NK-92 (cell line): ENCODE measurements around the gene MCRIP1.

Experiments used
- DNase-seq: peaks from one replicate; lab custom pipeline; 2025; ENCODE audit not compliant: unreplicated experiment; lab: John Stamatoyannopoulos, UW

MCRIP1 gene

DNA sequence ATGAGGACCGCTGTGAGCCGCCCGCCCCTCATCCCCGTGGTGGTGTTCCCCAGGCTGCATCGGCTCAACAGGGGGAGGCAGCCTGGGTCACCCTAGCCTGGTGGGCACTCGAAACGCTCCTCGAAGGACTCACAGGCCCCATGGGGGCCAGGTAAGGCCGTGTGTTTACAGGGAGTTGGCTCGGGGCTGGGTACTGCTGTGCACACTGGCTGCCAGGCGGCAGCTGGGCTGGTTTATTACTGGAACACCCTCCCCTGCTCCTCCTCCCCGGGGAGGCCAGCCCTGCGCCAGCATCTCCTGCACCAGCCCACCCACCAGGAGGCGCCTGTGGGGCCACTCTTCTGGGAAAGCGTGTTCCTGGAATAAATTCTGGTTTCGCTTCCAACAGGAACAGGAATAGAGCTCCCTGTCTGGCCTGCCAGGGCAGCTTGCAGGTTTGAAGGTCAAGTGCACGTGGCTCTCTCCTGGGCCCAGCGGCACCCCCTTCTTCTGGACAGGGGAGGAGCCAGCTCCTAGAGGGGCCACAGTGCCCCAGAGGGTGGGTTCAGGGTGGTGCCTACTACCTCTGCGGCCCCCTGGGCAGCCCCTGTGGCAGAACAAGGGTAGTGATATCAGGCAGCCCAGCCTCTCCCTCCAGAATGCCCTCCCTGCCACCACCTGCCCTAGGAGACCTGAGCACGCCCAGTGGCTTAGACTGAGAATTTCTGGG, 11.3 kb downstream of the MCRIP1 start:
- DNase-seq = no peak

DNA sequence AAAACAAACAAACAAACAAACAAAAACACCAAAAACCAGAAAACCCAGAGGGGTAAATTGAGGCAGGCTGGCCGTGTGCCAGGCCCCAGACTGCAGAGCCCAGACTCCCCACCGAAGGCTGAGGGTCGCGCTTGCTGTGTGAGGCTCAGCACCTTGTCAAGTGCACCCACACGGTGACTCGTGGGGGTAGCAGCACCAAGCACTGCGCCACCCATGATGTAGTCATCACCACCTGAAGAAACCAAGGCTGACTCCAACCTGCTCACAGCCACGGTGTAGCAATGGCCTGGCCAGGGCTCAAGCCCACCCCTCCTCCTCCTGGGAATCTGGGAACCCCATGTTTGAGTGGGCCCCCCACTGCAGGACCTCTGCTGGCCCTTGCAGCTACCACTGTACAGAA, 11.9 kb downstream of the MCRIP1 start:
- DNase-seq = no peak

DNA sequence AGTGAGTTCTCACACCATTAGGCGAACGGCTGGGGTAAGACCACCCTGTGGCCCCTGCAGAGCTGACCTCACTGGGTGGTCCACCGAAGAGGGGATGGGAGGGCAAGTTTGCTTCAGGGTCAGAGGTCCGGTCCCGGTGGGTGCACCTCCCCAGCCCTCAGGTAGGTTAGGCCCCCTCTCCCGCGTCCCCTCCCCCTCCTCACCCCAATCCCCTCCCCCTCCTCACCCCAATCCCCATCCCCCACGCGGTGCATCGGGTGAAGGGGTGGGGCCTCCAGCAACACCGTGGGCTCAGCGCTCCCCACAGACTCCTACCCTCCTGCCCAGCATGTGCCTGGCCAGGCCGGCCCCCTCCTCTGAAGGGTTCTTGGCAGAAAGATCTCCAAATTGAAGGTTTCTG, 13.4 kb downstream of the MCRIP1 start:
- no peak for DNase-seq

DNA sequence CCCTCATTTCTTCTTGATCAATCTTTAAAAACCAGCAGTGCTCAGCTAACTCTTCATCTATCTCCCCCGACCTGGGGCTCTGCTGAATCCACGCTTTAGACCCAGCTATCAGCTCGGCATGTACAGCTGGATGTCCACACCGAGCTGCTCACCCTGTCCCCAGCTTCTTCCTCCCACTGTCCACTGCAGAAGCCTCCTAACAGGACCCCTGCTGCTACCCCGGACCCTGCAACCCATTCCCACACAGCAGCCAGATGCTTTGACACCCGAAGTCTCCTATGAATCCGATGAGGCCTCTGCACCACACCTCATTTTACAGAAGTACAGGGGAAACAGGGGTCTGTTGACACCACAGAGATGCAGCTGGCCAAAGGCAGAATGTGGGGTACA, 15.3 kb downstream of the MCRIP1 start:
- DNase-seq = no peak

DNA sequence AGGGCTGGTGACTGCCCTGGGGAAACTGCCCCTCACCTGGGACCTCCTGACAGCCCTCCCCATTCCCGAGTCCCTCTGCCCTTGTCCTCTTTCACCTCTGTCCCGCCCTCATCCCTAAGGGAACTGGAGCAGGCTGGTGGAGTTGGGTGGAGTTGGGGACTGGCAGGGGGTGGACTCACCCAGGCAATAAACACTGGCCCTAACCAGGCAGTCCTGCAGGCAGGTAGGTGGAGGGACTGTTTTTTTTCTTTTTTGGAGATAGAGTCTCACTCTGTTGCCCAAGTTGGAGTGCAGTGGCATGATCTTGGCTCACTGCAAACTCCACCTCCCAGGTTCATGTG, 17.5 kb downstream of the MCRIP1 start:
- no peak for DNase-seq

DNA sequence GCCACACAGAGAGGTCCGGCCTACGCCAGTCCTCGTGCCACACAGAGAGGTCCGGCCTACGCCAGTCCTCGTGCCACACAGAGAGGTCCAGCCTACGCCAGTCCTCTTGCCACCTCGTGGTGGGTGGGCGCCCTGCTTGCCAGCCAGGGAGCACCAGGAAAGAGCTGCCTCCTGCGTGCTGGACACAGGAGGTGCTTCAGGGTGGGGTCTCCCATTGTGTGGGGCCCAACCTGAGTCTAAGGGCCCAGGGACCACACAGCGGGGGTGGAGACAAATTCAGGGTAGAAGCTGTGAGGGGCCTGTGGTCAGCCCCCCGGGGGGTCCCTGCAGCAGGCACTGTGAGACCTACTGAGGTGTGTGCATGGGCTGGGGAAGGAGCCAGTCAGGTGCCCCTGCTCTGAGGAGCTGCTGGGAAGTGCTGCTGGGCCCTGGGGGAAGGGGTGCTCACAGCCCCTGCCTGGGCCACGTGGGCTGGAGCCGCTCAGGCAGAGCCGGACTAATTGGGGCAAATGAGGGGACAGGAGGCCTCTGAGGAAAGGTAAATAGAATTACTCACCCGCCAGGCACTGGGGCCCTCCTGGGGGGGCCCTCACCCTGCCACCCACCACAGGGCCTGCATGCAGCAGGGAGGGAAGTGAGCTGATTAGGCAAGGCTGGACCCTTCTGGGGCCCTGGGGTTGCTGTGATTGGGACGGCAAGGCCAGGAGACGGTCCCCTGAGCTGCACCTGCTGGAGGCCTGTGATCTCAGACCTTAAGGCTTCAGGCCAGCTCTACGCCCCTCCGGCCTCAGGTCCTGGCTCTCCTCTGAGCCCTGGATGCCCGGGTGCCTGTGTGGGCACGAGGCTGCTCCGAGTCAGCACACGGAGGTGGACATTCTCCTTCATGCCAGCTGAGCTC, 18.1 kb downstream of the MCRIP1 start:
- no peak for DNase-seq

DNA sequence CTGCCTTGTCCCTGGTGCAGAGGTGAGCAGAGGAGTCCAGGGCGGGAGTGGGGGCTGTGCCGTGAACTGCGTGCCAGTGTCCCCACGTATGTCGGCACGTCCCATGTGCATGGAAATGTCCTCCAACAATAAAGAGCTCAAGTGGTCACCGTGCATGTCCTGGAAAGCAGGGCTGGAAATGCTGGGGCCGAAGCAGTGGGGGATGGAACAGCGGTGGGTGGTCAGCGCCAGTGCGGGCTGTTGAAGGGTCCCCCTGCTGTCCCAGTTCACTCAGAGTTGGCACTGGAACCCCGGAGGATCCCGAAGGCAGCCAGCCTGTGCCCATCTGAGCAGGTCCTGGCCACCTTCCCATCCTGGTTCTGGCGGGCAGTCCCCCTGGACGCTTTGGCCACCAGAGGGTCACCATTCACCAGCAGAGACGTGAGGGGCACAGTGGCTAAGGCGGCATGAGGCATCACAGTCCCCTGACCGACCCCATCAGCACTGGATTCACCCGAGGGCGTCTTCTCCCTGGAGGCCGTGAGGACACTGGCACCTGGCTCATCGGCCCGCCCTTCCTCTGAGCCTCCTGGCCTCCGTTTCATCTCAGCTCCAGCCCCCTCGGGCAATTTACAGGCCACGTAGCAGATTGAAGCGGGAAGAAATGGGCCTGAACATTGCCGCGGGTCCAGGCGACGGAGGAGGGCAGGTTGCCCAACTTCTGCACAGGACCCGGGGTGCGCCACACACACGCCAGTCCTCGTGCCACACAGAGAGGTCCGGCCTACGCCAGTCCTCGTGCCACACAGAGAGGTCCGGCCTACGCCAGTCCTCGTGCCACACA, 19.0 kb downstream of the MCRIP1 start:
- DNase-seq = no peak

DNA sequence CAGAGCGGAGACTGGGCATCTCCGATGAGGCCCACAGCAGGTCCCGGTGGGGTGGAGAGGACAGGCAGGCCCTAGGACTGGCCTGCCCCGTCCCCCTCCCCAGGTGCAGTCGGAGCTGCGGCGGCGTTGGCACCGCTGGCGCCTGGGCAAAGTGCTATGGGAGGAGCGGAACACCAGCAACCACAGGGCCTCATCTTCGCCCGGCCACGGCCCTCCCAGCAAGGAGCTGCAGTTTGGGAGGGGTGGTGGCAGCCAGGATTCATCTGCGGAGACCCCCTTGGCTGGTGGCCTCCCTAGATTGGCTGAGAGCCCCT, 19.8 kb downstream of the MCRIP1 start:
- DNase-seq = no peak

DNA sequence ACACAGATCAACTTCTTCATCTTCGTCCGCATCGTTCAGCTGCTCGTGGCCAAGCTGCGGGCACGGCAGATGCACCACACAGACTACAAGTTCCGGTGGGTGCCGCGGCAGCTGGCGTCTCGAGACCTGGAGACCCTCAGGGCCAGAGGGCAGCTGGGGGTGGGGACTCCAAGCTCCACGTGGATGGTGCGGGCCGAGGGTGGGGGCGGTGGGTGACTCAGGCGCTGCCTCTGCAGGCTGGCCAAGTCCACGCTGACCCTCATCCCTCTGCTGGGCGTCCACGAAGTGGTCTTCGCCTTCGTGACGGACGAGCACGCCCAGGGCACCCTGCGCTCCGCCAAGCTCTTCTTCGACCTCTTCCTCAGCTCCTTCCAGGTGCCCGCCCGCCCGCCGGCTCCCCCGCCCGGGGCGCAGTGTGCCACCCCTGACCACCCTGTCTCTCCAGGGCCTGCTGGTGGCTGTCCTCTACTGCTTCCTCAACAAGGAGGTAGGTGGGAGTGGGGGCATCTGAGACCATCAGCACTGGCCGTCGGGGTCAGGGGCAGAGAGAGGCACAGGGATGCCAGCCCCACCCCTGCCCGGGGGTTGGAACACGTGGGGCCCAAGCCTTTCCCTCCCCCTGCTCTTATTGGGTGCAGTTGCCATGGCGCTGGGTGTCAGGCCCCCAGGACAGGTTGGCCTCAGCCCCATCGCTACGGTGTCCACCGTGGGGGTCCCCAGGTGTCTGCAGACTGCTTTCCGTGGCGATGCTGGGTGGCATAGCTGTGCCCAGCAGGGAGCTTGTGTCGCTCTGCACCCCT, 20.3 kb downstream of the MCRIP1 start:
- no peak for DNase-seq

DNA sequence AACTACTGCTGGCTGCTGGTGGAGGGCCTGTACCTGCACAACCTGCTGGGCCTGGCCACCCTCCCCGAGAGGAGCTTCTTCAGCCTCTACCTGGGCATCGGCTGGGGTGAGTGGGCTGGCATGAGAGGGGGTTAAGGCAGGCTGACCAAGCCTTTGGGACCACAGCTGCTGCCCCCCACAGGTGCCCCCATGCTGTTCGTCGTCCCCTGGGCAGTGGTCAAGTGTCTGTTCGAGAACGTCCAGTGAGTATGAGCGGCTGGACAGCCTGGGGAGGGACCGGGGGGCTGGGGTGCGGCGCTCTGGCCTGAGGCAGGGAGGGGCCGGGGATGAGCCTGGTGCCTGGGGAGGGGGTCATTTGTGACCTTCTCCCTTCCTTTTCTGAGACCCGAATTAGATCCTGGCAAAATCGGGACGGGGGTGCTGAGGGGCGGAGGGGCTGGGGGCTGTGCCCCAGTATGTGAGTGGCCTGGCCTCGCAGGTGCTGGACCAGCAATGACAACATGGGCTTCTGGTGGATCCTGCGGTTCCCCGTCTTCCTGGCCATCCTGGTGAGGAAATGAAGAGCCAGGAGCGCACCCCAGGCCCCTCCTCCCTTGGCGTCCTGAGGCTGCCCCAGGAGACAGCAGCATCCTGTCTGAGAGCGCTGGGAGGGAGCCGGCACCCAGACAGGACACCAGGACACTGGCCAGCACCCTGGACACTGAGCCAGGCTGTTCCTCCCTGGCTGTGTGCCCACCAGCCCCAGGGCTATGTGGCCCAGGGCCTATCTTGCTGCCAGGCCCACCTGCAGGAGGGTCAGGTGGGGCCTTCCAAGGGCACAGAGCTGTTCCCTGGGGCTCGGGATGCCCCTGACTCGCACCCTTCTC, 21.2 kb downstream of the MCRIP1 start:
- no peak for DNase-seq

DNA sequence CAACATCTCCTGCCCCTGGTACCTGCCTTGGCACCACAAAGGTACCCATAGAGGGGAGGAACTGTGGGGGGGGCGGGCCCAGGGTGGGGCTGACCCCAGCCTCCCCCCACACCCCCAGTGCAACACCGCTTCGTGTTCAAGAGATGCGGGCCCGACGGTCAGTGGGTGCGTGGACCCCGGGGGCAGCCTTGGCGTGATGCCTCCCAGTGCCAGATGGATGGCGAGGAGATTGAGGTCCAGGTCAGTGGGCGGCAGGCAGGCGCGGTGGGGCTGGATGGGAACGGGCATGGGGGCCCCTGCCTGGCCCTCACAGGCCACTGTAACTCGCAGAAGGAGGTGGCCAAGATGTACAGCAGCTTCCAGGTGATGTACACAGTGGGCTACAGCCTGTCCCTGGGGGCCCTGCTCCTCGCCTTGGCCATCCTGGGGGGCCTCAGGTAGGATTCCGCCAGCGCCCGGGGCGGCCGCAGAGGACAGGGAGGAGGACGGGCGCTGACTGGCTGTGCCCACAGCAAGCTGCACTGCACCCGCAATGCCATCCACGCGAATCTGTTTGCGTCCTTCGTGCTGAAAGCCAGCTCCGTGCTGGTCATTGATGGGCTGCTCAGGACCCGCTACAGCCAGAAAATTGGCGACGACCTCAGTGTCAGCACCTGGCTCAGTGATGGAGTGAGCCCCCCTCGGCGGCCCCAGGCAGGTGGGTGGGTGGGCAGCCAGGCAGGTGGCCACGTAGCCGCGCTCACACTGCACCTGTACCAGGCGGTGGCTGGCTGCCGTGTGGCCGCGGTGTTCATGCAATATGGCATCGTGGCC, 22.0 kb downstream of the MCRIP1 start:
- DNase-seq = no peak

DNA sequence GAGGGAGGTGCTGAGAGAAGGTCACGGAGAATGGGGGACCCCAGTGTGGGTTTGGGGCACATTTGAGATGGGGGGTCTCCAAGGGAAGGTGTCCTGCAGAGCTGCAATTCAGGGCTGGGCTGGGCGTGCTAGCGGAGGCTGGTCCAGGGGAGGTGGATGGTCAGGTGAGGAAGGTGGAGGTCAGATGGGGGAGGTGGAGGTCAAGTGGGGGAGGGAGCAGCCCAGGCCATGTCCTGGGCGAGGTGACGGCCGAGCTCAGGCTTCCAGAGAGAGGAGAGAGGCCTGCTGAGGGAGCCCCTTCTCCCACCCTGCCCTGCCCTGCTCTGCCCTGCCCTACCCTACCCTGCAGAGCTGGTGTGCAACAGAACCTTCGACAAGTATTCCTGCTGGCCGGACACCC, 22.6 kb downstream of the MCRIP1 start:
- DNase-seq = no peak

DNA sequence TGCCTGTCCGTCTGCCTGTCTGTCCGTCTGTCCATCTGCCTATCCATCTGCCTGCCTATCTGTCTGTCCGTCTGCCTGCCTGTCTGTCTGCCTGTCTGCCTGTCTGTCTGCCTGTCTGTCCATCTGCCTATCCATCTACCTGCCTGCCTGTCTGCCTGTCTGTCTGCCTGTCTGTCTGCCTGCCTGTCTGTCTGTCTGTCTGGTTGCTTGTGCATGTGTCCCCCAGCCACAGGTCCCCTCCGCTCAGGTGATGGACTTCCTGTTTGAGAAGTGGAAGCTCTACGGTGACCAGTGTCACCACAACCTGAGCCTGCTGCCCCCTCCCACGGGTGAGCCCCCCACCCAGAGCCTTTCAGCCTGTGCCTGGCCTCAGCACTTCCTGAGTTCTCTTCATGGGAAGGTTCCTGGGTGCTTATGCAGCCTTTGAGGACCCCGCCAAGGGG, 23.5 kb downstream of the MCRIP1 start:
- DNase-seq = no peak

DNA sequence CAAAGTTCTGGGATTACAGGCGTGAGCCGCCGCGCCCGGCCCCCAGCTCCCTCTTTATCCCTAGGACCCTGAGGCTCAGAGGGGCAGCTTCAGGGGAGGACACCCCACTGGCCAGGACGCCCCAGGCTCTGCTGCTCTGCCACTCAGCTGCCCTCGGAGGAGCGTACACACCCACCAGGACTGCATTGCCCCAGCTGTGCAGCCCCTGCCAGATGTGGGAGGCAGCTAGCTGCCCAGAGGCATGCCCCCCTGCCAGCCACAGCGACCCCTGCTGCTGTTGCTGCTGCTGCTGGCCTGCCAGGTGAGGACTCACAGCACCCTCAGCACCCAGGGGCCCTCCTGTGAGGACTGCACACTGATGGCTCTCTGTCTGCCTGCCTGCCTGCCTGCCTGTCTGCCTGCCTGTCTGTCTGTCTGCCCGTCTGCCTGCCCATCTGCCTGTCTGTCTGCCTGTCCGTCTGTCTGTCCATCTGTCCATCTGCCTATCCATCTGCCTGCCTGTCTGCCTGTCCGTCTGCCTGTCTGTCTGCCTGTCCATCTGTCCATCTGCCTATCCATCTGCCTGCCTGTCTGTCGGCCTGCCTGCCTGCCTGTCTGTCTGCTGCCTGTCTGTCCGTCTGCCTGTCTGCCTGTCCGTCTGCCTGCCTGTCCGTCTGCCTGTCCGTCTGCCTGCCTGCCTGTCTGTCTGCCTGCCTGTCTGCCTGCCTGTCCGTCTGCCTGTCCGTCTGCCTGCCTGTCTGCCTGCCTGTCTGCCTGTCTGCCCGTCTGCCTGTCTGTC, 24.1 kb downstream of the MCRIP1 start:
- DNase-seq = no peak

DNA sequence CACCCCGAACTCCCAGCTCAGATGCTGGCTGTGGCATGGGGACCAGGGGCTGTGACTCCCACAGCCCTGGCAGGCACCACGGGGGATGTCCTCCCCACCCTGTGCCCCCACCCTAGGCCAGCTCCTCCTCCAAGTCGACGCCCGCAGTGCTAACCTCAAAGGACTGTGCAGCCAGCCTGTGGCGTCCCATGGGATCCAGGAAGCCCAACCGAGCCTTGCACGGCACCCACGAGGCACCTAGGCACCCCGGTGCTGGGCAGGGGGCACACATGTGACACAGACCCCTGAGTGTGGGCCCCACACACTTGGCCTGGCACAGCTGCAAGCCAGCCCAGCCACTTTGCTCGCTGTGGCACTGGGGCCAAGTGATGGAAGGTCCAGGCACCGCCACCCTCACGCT, 25.3 kb downstream of the MCRIP1 start:
- DNase-seq = no peak

DNA sequence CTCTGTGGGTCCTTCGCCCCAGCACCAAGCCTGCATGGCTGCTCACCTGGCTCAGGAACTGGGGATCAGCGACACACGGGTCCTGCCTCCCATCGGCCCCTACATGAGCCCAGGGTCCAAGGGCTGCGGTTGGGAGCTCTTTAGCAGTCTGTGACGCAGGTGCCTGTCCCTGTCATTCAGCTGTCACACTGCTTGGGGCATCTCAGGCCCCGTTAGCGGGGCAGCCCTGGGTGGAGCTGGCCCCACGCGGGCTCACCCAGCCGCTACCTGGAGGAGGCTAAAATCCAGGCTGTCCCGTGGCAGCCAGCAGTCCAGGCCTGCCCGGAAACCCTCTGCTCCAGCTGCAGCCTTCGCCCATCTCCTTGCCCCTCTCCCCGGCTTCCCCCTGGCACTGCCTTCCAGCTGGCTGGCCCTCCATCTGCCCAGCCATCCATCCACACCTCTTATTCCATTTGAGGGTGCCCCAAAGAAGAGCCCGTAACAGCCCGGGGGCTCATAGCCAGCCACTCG, 25.8 kb downstream of the MCRIP1 start:
- no peak for DNase-seq

DNA sequence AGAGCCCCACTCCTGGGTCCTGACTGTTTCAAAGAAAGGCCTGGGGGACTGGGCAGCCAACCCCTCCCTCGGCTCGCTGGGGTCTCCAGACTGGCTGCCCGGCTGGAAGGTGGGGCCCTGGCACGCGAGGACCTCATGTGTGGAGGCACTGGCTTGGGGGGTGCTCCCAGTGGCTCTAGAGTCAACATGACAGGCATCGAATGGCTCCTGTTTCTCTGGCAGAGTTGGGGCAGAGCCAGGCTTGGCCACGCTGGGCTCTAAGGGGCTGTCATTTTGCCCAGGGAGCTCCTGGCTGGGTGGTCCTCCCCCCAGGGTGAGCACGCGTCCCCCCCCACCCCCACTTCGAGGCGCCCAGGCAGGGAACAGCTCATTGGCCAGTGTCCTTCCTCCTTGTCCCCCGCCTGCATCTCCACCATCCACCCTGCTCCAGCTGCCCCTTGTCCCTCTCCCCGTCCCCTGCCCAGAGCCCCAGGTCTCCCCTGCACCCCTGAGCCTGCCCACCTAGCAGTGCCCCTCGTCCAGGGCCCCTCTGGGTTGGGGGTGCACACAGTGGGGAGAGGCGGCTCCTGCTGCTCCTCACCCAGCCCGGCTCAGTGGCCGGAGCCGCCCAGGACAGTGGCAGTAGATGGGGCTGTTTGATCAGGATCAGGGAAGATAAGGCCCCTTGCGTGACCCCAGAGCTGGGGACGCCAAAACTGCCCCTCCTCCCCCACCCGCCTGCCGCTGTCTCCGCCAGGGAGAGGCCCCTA, 26.5 kb downstream of the MCRIP1 start:
- no peak for DNase-seq
